Mucosa of descending colon (tissue), 3 donors: ENCODE results near the gene UXS1. TPM values are rescaled to one million over a fixed set of nuclear protein-coding genes. Genes with fewer than 3 reads are reported as not detected.

Experiments used
- ATAC-seq: fragments of 200-7000 bp; cut with Tn5 transposase; one replicate; pipeline ENCODE4 v1.9.1; 2020; ENCODE audit warnings: mild to moderate bottlenecking, moderate library complexity
- DNase-seq, 3 donors: peaks; one replicate each; pipeline ENCODE4 v3.0.0-alpha.2; 2020
- H3K36me3 ChIP-seq: fragments of 200-600 bp; one replicate; pipeline ENCODE4 v1.8.0; 2021; ENCODE audit warnings: low read depth, mild to moderate bottlenecking
- H3K4me1 ChIP-seq: fragments of 200-600 bp; one replicate; pipeline ENCODE4 v1.8.0; 2021; ENCODE audit warnings: low read depth, mild to moderate bottlenecking
- H3K4me3 ChIP-seq: fragments of 200-600 bp; one replicate; pipeline ENCODE4 v1.8.0; 2021; ENCODE audit warnings: mild to moderate bottlenecking
- H3K9me3 ChIP-seq: fragments of 200-600 bp; one replicate; pipeline ENCODE4 v1.8.0; 2021; ENCODE audit warnings: mild to moderate bottlenecking
- intact Hi-C, 2 donors: fragments of 100-400 bp; cut with DNase I in 1 of 2; cut with micrococcal nuclease in 1 of 2; formaldehyde crosslinking; loops; one replicate each; pipeline versions ENCODE4 v1.11.0 to v1.11.1; 2022; cut with DNase I, micrococcal nuclease
- total RNA-seq, 3 donors: library from RNA; stranded (reverse); fragmentation: NEBNext Ultra II Directional in 2 of 3; extraction: Animal tissue kit (Norgen Biotek cat#: 25700) in 2 of 3; gene quantifications; one replicate each; pipeline versions ENCODE4 v1.2.1 to v1.2.4, GENCODE V29; 2021 to 2023
- TF ChIP-seq, protein P1 (sequence below): fragments of 200-600 bp; IDR thresholded peaks from one replicate; pipeline ENCODE4 v1.8.0; 2022; ENCODE audit warnings: antibody characterized with exemption, mild to moderate bottlenecking
- donor health status: DM: no; HTN: no; CAD: no; lungs with moderate emphysema.
- donor health status: DM: no; HTN: no; CAD: no.
- donor health status: DM: no; HTN: yes; CAD: no.

Gene UXS1
- total RNA-seq, 3 donors from 2014 or later: 26.3 to 39.0 (median 30.7) TPM

DNA sequence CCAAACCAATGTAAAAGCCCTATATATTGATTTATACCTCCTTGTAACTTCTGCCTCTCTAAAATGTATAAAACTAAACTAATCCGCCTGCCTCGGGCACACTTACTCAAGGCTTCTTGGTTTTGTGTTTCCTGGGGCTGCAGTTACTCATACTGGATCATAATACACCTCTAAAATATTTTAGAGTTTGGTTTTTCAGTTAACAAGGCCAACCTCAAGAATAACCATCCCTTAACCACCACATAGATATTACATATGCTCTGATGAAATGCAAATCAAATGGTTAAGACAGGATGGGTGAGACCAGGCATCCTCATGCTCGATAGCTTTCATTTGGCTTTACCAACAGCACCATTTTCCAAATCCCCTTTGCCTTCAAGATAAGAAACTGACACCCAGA lies 46.4 kb downstream of the UXS1 start:
- ATAC-seq: no peak
- TF ChIP-seq, protein P1, sequence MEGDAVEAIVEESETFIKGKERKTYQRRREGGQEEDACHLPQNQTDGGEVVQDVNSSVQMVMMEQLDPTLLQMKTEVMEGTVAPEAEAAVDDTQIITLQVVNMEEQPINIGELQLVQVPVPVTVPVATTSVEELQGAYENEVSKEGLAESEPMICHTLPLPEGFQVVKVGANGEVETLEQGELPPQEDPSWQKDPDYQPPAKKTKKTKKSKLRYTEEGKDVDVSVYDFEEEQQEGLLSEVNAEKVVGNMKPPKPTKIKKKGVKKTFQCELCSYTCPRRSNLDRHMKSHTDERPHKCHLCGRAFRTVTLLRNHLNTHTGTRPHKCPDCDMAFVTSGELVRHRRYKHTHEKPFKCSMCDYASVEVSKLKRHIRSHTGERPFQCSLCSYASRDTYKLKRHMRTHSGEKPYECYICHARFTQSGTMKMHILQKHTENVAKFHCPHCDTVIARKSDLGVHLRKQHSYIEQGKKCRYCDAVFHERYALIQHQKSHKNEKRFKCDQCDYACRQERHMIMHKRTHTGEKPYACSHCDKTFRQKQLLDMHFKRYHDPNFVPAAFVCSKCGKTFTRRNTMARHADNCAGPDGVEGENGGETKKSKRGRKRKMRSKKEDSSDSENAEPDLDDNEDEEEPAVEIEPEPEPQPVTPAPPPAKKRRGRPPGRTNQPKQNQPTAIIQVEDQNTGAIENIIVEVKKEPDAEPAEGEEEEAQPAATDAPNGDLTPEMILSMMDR: no peak
- H3K4me1 ChIP-seq: no peaks in the 10 kb centered on the region
- intact Hi-C loops: no loop called here
- no peak for DNase-seq
- no peak overlapping the region for H3K4me3 ChIP-seq
- H3K9me3 ChIP-seq: no peaks in the 10 kb centered on the region
- no peaks in the 10 kb centered on the region for H3K36me3 ChIP-seq

DNA sequence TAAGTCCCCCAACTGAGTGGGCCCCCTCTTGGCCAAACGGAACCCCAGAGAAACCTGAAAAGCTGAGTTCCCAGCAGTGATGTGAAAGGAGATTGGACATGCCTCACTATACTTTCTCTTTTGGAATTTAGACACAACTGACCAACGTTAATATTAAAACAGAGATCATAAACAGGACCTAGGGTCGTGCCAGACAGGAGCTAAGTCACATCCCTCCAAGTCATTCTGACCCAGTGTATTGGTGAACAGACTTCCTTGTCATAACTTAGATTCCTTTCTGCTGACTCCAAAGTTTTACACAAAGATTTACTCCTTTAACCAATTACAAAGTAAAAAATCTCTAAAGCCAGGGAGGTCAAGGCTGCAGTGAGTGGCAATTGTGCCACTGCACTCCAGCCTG lies 46.9 kb downstream of the UXS1 start:
- ATAC-seq (no peak), DNase-seq (no peak)
- TF ChIP-seq, protein P1: no peak
- no peaks in the 10 kb centered on the region for H3K4me1 ChIP-seq
- H3K36me3 ChIP-seq: no peaks in the 10 kb centered on the region
- H3K9me3 ChIP-seq: no peaks in the 10 kb centered on the region
- intact Hi-C loops: no loop called here
- no peak overlapping the region for H3K4me3 ChIP-seq

DNA sequence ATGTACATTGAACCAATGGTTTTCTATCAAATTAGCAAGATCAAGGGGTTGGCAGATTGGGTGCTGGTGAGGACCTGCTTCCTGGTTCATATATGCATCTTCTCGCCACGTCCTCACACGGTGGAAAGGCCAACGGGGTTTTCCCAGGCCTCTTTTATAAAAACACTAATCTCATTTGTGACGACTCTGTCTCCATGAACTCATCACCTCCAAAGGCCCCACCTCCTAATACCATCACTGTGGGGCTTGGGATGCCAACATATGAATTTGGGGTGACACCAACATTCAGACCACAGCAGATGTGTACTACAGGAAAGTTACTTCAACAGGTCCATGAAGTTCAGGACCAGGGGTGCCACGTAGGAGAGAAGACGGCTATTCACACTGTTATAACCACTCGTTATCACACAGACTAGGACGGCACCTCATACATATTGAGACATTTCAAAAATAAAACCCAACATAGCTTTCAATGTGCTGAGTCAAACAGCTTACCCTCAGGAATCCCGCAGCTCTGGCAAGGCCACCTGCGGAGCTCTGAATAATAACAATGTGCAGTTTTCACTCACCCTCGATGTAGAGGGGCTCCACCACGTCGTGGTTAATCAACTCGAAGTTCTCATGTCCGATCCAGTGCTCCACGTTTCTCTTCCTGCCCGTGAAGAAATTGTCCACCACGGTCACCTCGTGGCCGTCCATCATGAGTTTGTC lies 49.3 kb downstream of the UXS1 start:
- TF ChIP-seq, protein P1: no peak
- intact Hi-C loops: no loop called here
- Histone ChIP-seq H3K4me3 (no peak overlapping the region), H3K36me3 (no peaks in the 10 kb centered on the region), H3K9me3 (no peaks in the 10 kb centered on the region), H3K4me1 (peaks cover 6% of the 10 kb centered on the region)
- DNase-seq (no peak), ATAC-seq (no peak)

DNA sequence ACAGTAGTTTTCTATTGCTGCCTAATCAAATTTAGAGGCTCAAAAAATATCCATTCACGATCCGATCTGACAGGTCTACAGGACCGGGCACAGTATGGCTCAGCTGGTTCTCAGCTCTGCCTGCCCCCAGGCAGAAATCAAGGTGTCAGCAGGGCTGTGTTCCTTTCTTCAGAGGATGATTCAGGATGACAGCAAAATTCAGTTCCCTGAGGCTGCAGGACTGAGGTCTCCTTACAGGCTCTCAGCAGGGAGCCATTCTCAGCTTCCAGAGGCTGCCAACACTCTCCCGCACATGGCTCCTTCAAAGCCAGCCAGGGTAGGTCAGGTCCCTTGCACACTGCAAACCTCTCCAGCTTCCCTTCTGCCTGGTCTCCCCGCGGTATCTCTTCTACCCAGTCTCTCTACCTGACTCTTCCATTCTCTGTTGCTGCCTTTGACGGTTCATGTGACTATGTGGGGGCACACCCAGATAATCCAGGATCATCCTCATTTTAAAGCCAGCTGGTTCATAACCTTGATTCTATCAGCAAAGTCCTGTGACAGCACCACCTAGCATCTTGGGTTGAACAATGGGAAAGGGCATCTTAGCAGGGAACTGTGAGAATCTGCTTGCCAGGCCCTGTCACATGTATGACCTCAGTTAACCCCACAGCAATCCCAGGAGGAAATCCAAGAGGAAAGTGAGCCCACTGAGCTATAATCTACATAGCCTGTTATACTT lies 50.4 kb downstream of the UXS1 start:
- ATAC-seq (no peak), DNase-seq (no peak)
- intact Hi-C loops: no loop called here
- H3K4me3 ChIP-seq: no peak overlapping the region
- TF ChIP-seq, protein P1: no peak
- no peaks in the 10 kb centered on the region for H3K36me3 ChIP-seq
- H3K4me1 ChIP-seq: peaks cover 17% of the 10 kb centered on the region
- H3K9me3 ChIP-seq: no peaks in the 10 kb centered on the region

DNA sequence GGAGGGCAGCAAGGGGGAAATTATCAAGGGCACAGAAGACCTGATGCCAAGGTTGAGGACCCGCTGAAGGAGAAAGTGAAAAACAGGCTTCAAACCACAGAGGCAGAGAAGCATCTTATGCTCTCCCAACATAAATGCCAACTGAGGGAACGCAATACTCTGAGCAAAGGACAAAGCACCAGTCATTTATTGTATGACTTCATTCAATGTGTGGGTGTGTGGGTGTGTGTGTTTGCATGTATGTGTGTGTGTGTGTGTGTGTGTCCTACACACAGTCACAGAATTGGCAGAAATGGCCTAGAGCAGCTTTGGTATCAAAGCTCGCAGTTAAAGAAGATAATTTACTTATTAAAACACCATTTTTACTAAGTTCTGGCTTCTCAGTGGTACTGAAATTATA lies 51.4 kb downstream of the UXS1 start:
- intact Hi-C loops: no loop called here
- Histone ChIP-seq H3K4me1 (peaks cover 19% of the 10 kb centered on the region), H3K36me3 (no peaks in the 10 kb centered on the region), H3K9me3 (no peaks in the 10 kb centered on the region), H3K4me3 (no peak overlapping the region)
- DNase-seq (no peak), ATAC-seq (no peak)
- TF ChIP-seq, protein P1: no peak
